Activated CD8-positive, alpha-beta T cell treated with anti-CD3 and anti-CD28 coated beads, Interleukin-2, amount 10 ng/mL, durations not matched to agents 7 days and 5 days (primary cell): ENCODE results near the gene REXO4. TPM values are rescaled to one million over a fixed set of nuclear protein-coding genes. Genes with fewer than 3 reads are reported as not detected.
"Not testable (repeated sequence)": the region's sequence is repeated elsewhere in the genome, so short reads cannot be mapped to it uniquely, and the experiment has no call there.

Experiments used
- ATAC-seq: fragments of 150-1000 bp; cut with Tn5 transposase; one replicate; pipeline ENCODE4 v1.10.0; 2021; ENCODE audit warnings: moderate library complexity
- CTCF ChIA-PET: fragments of 350-600 bp; sonication (Branson Sonifier 250); formaldehyde crosslinking; loops from one replicate; lab custom pipeline; 2021; ENCODE audit warnings: antibody characterized with exemption; lab: Charles Lee
- POLR2A ChIA-PET: fragments of 350-600 bp; sonication (Branson Sonifier 250); formaldehyde crosslinking; loops from one replicate; lab custom pipeline; 2021; ENCODE audit warnings: antibody characterized with exemption; lab: Charles Lee
- DNase-seq: peaks from one replicate; pipeline ENCODE4 v3.0.0-alpha.2; 2020
- H3K27ac Mint-ChIP-seq: one replicate; pipeline ENCODE4 v1.8.0; 2021; ENCODE audit warnings: mild to moderate bottlenecking, mixed read lengths
- H3K27me3 Mint-ChIP-seq: one replicate; pipeline ENCODE4 v1.8.0; 2021; ENCODE audit warnings: low read depth, mixed read lengths
- H3K36me3 Mint-ChIP-seq: one replicate; pipeline ENCODE4 v1.8.0; 2021; ENCODE audit warnings: low read depth, mixed read lengths
- H3K4me1 Mint-ChIP-seq: one replicate; pipeline ENCODE4 v1.8.0; 2021; ENCODE audit warnings: low read depth, mixed read lengths
- H3K4me3 Mint-ChIP-seq: one replicate; pipeline ENCODE4 v1.8.0; 2021; ENCODE audit warnings: mild to moderate bottlenecking, mixed read lengths
- H3K9me3 Mint-ChIP-seq: one replicate; pipeline ENCODE4 v1.8.0; 2022; ENCODE audit warnings: mixed read lengths; ENCODE audit not compliant: insufficient read depth
- total RNA-seq, 2 experiments: library from RNA; stranded (reverse); gene quantifications; one replicate each; pipeline ENCODE4 v1.2.3, GENCODE V29; 2021

The REXO4 gene
- total RNA-seq, 2 experiments from 2014 or later: 23.6 to 25.7 TPM

DNA sequence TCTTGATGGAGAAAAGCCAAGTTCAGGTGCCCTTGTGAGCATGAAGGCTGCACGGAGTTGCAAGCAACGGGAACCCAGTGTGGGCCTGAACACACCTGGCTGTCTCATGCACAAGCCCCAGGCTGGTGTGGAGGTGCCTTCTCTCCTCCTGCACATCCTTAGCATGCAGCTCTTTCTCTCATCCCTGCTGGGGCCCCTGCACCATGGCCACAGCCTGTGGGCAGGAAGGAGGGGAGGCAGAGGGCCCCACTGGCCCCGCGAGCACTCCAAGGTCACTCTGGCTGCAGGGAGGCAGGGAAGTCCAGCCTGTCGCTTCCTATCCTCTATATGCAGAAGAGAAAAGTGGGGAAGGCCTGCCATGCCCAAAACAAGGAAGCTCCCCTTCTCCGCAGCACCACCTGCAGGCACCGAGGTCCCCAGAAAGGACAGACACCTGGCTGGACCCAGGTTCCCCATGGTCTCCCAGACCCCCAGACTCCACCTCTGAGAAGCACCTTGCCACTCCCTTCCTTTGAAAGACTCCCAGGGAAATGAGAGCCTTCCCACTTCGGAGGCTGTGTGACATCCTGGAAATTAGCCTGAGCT lies 23.0 kb downstream of the REXO4 start:
- Mint-ChIP-seq H3K4me1 (no peaks in the 10 kb centered on the region), H3K4me3 (no peak overlapping the region), H3K27me3 (no peaks in the 10 kb centered on the region), H3K27ac (no peak overlapping the region), H3K36me3 (no peaks in the 10 kb centered on the region), H3K9me3 (no peaks in the 10 kb centered on the region)
- DNase-seq (no peak), ATAC-seq (no peak)
- ChIA-PET CTCF (interaction anchor here (0.9 to 2.0 kb wide), 2 partner anchors 11 to 18 kb away, joined by 3 to 5 read pairs; no protein-coding TSS in a partner anchor), POLR2A (interaction anchor here (1.5 kb wide), 1 partner anchor 24 kb away, joined by 4 read pairs; no protein-coding TSS in a partner anchor)

DNA sequence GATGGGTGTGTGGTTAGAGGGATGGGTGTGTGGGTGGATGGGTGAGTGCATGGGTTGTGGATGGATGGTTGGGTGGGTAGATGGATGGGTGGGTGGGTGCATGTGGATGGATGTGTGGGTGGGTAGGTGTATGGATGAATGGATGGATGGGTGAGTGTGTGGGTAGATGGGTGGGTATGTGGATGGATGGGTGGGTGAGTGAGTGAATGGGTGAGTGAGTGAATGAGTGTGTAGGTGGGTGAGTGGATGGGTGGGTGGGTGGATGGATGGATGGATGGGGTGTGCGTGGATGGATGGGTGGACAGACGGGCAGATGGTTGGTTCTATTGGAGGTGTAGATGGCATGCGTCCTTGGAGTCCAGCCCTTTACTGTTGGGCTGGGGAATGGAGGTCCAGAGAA lies 24.4 kb downstream of the REXO4 start:
- no peak for ATAC-seq
- no peaks in the 10 kb centered on the region for H3K9me3 Mint-ChIP-seq
- POLR2A ChIA-PET: no interaction called here
- no peaks in the 10 kb centered on the region for H3K36me3 Mint-ChIP-seq
- no peaks in the 10 kb centered on the region for H3K4me1 Mint-ChIP-seq
- H3K4me3 Mint-ChIP-seq: no peak overlapping the region
- H3K27ac Mint-ChIP-seq: no peak overlapping the region
- CTCF ChIA-PET: no interaction called here
- H3K27me3 Mint-ChIP-seq: no peaks in the 10 kb centered on the region
- DNase-seq: no peak

DNA sequence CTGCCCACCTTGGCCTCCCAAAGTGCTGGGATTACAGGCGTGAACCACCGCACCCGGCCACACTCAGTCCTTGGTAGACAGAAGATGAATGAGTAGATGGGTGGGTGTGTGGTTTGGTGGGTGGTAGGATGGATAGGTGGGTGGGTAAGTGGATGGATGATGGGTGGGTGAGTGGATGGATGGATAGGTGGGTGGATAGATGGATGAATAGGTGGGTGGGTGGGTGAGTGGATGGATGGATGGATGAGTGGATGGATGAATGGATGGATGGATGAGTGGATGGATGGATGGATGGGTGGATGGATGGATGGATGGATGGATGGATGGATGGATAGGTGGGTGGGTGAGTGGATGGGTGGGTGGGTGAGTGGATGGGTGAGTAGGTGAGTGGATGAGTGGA lies 25.5 kb downstream of the REXO4 start:
- CTCF ChIA-PET, H3K27ac Mint-ChIP-seq, H3K4me1 Mint-ChIP-seq, DNase-seq, H3K9me3 Mint-ChIP-seq, POLR2A ChIA-PET, H3K4me3 Mint-ChIP-seq, H3K27me3 Mint-ChIP-seq, H3K36me3 Mint-ChIP-seq, ATAC-seq: not testable (repeated sequence)

DNA sequence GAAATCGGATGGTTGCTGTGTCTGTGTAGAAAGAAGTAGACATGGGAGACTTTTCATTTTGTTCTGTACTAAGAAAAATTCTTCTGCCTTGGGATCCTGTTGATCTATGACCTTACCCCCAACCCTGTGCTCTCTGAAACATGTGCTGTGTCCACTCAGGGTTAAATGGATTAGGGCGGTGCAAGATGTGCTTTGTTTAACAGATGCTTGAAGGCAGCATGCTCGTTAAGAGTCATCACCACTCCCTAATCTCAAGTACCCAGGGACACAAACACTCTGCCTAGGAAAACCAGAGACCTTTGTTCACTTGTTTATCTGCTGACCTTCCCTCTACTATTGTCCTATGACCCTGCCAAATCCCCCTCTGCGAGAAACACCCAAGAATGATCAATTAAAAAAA lies 26.4 kb downstream of the REXO4 start:
- POLR2A ChIA-PET, ATAC-seq, H3K9me3 Mint-ChIP-seq, DNase-seq, CTCF ChIA-PET, H3K27me3 Mint-ChIP-seq, H3K4me1 Mint-ChIP-seq, H3K4me3 Mint-ChIP-seq, H3K36me3 Mint-ChIP-seq, H3K27ac Mint-ChIP-seq: not testable (repeated sequence)

DNA sequence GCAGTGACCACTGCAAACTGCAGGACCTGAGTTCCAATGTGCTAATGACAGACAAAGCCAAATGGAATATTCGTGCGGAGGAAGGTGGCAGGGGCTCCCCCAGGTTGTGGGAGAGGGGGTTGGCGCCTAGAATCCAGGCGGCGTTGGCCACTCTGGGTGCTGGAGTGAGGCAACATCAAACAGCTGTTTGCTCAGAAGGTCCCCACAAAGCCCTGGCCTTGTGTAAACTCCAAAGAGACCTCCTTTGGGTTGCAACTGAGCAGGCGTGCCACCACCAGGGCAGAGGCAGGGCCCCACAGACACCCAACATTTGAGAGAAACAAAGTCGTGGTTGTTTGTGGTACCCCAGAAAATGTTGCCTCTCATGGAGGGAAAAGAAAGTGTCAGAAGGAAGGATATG lies 27.1 kb downstream of the REXO4 start:
- POLR2A ChIA-PET: interaction anchor here (0.6 kb wide), 1 partner anchor 29 kb away, joined by 4 read pairs; no protein-coding TSS in a partner anchor
- no peaks in the 10 kb centered on the region for H3K36me3 Mint-ChIP-seq
- ATAC-seq (no peak), DNase-seq (no peak)
- H3K4me3 Mint-ChIP-seq: no peak overlapping the region
- CTCF ChIA-PET: no interaction called here
- H3K4me1 Mint-ChIP-seq: no peaks in the 10 kb centered on the region
- H3K27ac Mint-ChIP-seq: no peak overlapping the region
- H3K27me3 Mint-ChIP-seq: no peaks in the 10 kb centered on the region
- no peaks in the 10 kb centered on the region for H3K9me3 Mint-ChIP-seq

DNA sequence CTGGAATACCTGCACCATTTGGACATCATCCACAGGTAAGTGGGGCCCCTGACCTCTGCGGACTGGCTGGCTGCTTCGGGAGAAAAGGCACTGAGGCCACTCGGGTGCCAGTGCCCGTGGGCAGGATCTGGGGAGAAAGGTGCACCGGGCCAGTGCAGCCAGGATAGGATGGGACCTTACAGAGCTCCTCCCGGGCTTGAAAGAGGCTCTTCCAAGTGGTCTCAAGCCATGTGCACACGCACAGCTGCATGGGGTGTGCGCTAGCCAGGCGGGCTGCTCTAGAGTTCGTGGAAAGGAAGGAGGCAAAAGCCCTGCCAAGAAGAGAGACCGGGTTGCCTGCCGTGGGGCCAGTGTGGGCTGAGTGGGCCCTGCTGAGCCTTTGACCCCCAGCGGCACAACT lies 28.2 kb downstream of the REXO4 start:
- POLR2A ChIA-PET: no interaction called here
- CTCF ChIA-PET: no interaction called here
- Mint-ChIP-seq H3K9me3 (no peaks in the 10 kb centered on the region), H3K4me1 (no peaks in the 10 kb centered on the region), H3K36me3 (no peaks in the 10 kb centered on the region), H3K27me3 (no peaks in the 10 kb centered on the region), H3K4me3 (no peak overlapping the region), H3K27ac (no peak overlapping the region)
- DNase-seq (no peak), ATAC-seq (no peak)

DNA sequence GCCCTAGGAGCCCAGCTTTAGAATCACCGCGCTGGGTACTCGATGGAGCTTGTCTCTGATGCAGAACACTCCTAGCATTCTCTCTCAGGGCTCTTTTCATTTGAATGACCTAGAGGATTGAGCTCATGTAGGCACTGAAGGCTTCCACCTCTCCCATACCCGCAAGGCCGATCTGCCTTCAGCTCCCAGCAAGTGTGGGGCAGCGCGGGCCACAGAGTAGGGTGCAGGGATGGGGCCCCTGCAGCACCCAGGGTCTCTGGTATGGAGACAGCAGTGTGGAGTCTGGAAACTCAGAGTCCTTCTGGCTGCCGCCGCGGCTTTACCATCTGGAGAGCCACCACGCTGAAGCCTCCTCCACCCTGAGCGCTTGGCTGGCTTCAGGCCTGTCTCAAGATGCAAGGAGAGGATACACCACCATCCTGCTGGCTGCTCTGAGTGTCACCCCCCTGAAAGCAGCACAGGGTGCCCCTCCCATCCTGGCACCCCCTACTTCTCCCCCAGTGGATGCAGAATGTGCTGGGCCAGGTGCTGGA lies 28.7 kb downstream of the REXO4 start:
- Mint-ChIP-seq H3K4me1 (no peaks in the 10 kb centered on the region), H3K9me3 (no peaks in the 10 kb centered on the region), H3K36me3 (no peaks in the 10 kb centered on the region), H3K4me3 (no peak overlapping the region), H3K27ac (no peak overlapping the region), H3K27me3 (no peaks in the 10 kb centered on the region)
- DNase-seq: no peak
- no peak for ATAC-seq
- ChIA-PET POLR2A (no interaction called here), CTCF (no interaction called here)

DNA sequence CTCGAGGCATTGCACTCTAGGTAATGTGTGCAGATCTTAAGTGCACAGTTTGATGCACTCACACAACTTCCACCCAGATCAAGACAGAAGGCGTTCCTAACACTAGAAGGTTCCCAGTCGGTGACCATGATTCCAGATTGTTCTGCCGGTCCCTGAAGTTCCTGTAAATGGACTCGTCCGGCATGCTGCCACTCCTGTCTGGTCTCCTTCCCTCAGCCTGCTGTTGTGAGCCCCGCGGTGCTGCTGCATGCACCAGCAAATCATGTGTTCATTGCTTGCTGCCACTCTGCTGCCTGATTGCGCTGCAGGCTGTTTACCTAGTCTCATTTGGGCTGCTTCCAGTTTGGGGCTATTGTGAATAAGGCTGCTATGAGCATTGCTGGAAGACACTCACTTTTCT lies 30.1 kb downstream of the REXO4 start:
- Mint-ChIP-seq H3K4me1 (no peaks in the 10 kb centered on the region), H3K9me3 (no peaks in the 10 kb centered on the region), H3K27ac (no peak overlapping the region), H3K27me3 (no peaks in the 10 kb centered on the region), H3K36me3 (no peaks in the 10 kb centered on the region), H3K4me3 (no peak overlapping the region)
- ChIA-PET POLR2A (interaction anchor here (0.6 kb wide), 1 partner anchor 24 kb away, joined by 4 read pairs; no protein-coding TSS in a partner anchor), CTCF (no interaction called here)
- DNase-seq (no peak), ATAC-seq (no peak)

DNA sequence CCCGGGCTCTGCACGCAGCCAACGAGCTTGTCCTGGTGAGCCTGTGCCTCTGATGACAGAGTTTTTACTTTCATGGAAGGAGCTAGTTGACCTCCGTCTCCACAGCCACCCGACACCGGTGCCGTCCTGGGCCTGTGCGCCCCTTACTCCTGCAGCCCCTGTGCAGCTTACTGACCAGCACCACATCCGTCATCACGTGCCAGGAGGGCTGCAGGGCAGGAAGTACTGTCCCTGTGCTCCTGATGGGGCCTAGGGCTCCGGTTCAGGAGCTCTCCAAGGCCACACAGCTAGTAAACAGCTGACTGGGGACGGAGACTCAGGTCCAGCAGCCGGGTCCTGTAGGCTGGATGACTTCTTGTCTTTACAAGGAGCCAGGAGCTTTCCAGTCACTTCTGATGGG lies 31.5 kb downstream of the REXO4 start:
- DNase-seq (no peak), ATAC-seq (no peak)
- Mint-ChIP-seq H3K36me3 (no peaks in the 10 kb centered on the region), H3K27me3 (no peaks in the 10 kb centered on the region), H3K27ac (no peak overlapping the region), H3K9me3 (no peaks in the 10 kb centered on the region), H3K4me1 (no peaks in the 10 kb centered on the region), H3K4me3 (no peak overlapping the region)
- ChIA-PET CTCF (no interaction called here), POLR2A (interaction anchor here (0.9 kb wide), 1 partner anchor 9 kb away, joined by 3 read pairs; no protein-coding TSS in a partner anchor)

DNA sequence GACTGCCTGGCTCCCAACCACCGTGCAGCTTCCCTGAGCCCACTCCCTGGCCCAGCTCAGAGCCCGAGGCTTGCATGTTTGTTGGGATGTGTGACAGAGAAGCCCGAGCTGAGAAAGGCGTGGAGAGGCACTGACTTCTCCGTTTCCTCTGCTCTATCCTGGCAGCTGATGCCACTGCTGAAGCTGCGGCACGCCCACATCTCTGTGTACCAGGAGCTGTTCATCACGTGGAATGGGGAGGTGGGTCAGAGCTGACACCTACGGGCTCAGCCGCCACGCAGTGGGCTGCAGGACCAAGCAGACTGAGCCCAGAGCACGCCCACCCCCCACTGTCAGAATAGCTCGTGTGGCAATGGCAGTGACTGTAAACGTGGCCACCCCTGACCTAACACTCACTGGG lies 32.4 kb downstream of the REXO4 start:
- H3K27me3 Mint-ChIP-seq: no peaks in the 10 kb centered on the region
- no peaks in the 10 kb centered on the region for H3K4me1 Mint-ChIP-seq
- H3K4me3 Mint-ChIP-seq: no peak overlapping the region
- no peaks in the 10 kb centered on the region for H3K36me3 Mint-ChIP-seq
- CTCF ChIA-PET: no interaction called here
- ATAC-seq: no peak
- no peak overlapping the region for H3K27ac Mint-ChIP-seq
- H3K9me3 Mint-ChIP-seq: no peaks in the 10 kb centered on the region
- POLR2A ChIA-PET: interaction anchor here (0.8 kb wide), 1 partner anchor 10 kb away, joined by 3 read pairs; no protein-coding TSS in a partner anchor
- no peak for DNase-seq

DNA sequence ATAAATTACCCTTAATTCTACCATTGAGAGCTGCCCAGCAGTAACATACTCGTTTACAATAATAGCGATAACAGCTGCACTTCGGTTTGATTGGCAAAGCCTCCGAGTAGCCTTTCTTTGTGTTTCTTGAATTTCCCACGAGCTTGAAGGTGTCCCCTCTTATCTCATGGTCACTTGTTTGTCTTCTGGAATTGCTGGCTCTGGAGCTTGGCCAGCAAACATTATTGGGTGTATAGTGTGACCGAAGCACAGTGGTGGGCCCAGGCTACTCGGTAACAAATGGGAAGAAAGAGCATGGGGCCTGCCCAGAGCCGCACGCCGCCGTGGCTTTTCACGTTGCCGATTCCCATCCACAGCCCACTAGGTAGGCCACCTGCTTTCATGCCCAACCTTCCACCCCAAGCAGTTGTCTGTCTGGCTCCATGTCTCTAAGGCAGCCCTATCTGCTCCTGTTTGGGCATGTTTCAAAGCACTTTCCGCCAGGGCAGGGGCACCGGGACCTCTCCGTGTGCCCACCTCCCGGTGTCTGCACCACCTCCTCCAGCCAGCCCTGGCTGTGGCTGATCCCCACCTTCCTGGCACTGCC lies 33.0 kb downstream of the REXO4 start:
- Mint-ChIP-seq H3K27ac (no peak overlapping the region), H3K36me3 (no peaks in the 10 kb centered on the region), H3K4me1 (no peaks in the 10 kb centered on the region), H3K9me3 (no peaks in the 10 kb centered on the region), H3K27me3 (no peaks in the 10 kb centered on the region), H3K4me3 (no peak overlapping the region)
- ChIA-PET POLR2A (interaction anchor here (0.8 kb wide), 1 partner anchor 10 kb away, joined by 3 read pairs; no protein-coding TSS in a partner anchor), CTCF (interaction anchor here (1.4 kb wide), 1 partner anchor 18 kb away, joined by 7 read pairs; no protein-coding TSS in a partner anchor)
- ATAC-seq: no peak
- DNase-seq: no peak

DNA sequence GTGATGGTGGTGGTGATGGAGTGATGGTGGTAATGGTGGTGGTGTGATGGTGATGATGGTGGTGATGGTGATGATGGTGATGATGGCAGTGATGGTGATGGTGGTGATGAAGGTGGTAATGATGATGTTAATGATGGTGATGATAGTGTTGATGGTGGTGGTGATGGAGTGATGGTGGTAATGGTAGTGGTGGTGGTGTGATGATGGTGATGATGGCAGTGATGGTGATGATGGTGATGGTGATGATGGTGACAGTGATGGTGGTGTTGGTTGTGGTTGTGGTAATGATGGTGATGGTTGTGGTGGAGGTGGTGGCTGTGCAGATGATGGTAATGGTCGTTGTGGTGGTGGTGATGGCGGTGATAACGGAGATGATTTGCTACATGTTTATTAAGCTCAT lies 34.4 kb downstream of the REXO4 start:
- ATAC-seq (no peak), DNase-seq (no peak)
- Mint-ChIP-seq H3K4me1 (peaks cover 5% of the 10 kb centered on the region), H3K9me3 (no peaks in the 10 kb centered on the region), H3K27ac (no peak overlapping the region), H3K4me3 (no peak overlapping the region), H3K27me3 (no peaks in the 10 kb centered on the region), H3K36me3 (no peaks in the 10 kb centered on the region)
- ChIA-PET CTCF (interaction anchor here (1.4 kb wide), 1 partner anchor 19 kb away, joined by 7 read pairs; no protein-coding TSS in a partner anchor), POLR2A (no interaction called here)
